Gastrocnemius medialis (tissue), 4 donors: ENCODE results near the gene MRPS10.
"Not testable (repeated sequence)": the region's sequence is repeated elsewhere in the genome, so short reads cannot be mapped to it uniquely, and the experiment has no call there.

Source experiments
- CTCF ChIP-seq, 5 experiments: fragments of 450-650 bp in 3 of 5; fragments of 200-600 bp in 2 of 5; sonication (generic) in 2 of 5; IDR thresholded peaks in 4 of 5; conservative IDR thresholded peaks in 1 of 5; 1 replicate in 4 of 5; 2 replicates in 1 of 5; pipeline ENCODE4 v1.5.1; 2016 to 2019; ENCODE audit warnings: antibody characterized with exemption in 5 of 5, mild to moderate bottlenecking in 3 of 5, moderate library complexity in 3 of 5
- POLR2A ChIP-seq, 2 donors: fragments of 450-650 bp; IDR thresholded peaks; one replicate each; pipeline ENCODE4 v1.6.1; 2017; ENCODE audit warnings: antibody characterized with exemption in 2 of 2, mild to moderate bottlenecking in 2 of 2, moderate library complexity in 2 of 2

DNA sequence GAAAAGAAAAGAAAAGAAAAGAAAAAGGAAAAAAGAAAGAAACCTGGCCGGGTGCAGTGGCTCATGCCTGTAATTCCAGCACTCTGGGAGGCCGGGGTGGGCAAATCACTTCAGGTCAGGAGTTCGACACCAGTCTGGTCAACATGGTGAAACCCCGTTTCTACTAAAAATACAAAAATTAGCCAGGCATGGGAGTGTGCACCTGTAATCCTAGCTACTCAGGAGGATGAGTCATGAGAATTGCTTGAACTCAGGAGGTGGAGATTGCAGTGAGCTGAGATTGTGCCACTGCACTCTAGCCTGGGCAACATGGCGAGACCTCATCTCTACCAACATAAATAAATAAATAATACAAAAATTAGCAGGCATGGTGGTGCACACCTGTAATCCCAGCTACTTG, 25.3 kb downstream of the MRPS10 start:
- TF ChIP-seq CTCF (IDR thresholded peaks at IDR 0.05 in 4 of 5, conservative IDR thresholded peaks at IDR 0.05 in 1 of 5); POLR2A (IDR thresholded peaks at IDR 0.05): not testable (repeated sequence)
